Measurements from ENCODE around the gene TGFBR1.

Gene TGFBR1

DNA sequence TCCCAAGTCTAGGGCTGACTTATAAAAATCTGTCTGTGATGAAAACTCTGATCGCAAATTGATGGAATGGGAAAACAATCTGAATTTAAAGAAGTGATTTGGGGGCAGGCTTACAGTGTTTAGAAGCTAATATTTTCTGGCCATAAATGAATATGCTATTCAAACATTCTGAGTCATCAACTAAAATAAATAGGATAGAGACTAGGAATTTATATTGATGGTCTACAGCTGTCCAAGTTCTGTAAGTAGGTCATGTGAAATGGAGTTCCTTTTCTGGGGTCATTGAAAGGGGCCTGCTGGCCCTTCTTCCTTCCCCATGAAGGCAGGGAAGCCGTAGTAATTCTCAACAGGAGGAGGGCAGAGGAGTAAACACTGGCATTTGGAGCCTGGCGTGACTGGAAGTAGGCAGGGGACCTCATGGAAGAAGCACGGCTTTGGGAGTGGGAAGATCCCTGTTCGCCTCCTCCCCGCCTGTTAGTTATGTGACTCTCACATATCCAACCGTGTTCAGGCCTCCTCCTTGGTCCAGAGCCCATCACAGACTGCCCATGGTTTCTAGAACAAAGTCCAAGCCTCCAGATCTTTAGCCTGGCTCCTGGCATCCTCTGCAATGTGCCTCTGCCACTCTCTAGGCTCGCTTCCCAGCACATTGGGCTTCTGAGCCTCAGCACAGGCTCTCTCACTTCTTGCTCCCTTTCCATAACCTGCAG, 85.1 kb downstream of the TGFBR1 start:
- TF ChIP-seq EZH2 (optimal IDR thresholded peaks at IDR 0.05; ENCODE audit: low read depth, low read length): no peak
- TF ChIP-seq, protein P1, sequence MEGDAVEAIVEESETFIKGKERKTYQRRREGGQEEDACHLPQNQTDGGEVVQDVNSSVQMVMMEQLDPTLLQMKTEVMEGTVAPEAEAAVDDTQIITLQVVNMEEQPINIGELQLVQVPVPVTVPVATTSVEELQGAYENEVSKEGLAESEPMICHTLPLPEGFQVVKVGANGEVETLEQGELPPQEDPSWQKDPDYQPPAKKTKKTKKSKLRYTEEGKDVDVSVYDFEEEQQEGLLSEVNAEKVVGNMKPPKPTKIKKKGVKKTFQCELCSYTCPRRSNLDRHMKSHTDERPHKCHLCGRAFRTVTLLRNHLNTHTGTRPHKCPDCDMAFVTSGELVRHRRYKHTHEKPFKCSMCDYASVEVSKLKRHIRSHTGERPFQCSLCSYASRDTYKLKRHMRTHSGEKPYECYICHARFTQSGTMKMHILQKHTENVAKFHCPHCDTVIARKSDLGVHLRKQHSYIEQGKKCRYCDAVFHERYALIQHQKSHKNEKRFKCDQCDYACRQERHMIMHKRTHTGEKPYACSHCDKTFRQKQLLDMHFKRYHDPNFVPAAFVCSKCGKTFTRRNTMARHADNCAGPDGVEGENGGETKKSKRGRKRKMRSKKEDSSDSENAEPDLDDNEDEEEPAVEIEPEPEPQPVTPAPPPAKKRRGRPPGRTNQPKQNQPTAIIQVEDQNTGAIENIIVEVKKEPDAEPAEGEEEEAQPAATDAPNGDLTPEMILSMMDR (IDR thresholded peaks at IDR 0.05; ENCODE audit: low read length): no peak
- TF ChIP-seq EZH2phosphoT487 (IDR thresholded peaks at IDR 0.05; ENCODE audit: low read length): no peak
- no peaks in the 10 kb centered on the region for H3K27me3 ChIP-seq (replicated peaks; ENCODE audit: insufficient read depth, low read length)
- H3K4me3 ChIP-seq (ENCODE audit: low read length): no peak overlapping the region
- no peaks in the 10 kb centered on the region for H3K79me2 ChIP-seq (ENCODE audit: low read length)
- H3K36me3 ChIP-seq (replicated peaks; ENCODE audit: insufficient read depth, low read length): no peaks in the 10 kb centered on the region
- no peak for DNase-seq
- H2AFZ ChIP-seq (ENCODE audit: low read length): no peak overlapping the region
- peaks cover 20% of the 10 kb centered on the region for H3K4me1 ChIP-seq (ENCODE audit: low read length)
- peaks cover 7% of the 10 kb centered on the region; the same call in 1 of the 2 replicates for H3F3A ChIP-seq (ENCODE audit: insufficient read depth, low read length)
- H4K20me1 ChIP-seq (ENCODE audit: insufficient read depth, low read length): no peaks in the 10 kb centered on the region
- no peak overlapping the region for H3K9ac ChIP-seq (ENCODE audit: low read length)
- no peak overlapping the region for H3K27ac ChIP-seq (ENCODE audit: low read length)
- no peaks in the 10 kb centered on the region for H3K9me3 ChIP-seq (replicated peaks; ENCODE audit: insufficient read depth, low read length)
- no peaks in the 10 kb centered on the region for H3K9me2 ChIP-seq (replicated peaks; ENCODE audit: insufficient read depth, low read length)
- H3K4me2 ChIP-seq (ENCODE audit: low read depth, low read length): no peak overlapping the region

DNA sequence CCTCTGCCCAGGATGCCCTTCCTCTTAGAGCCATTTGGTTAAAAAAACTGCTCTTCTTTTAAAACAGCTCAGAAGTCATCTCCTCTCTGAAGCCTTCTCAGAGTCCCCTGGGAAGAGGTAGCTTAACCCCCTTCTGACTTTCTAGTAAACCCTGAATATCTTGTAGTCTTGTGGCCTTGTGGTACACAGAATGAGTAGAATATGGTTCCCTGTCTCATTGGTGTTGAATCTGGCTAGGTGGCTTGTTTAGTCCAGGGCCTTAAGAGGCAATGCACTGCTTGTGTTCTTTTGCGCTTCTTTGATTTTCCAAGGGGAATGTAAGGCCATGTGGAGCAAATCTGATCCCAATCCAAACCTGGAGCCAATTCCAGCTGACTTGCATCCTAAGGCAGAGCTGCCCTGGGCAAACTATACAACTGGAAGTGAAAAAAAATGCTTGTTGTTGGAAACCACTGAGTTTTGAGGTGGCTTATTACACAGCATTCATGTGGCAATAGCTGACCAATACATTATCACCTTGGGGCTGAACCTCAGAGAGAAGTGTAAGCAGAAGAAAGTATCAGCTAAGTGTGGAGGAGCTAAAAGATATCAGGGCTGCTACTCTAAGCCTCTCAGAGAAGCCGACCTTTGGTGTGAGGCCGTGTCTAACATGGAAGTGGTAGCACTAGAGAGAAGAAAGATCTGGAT, 85.8 kb downstream of the TGFBR1 start:
- no peak overlapping the region for H2AFZ ChIP-seq (ENCODE audit: low read length)
- H4K20me1 ChIP-seq (ENCODE audit: insufficient read depth, low read length): no peaks in the 10 kb centered on the region
- H3K4me2 ChIP-seq (ENCODE audit: low read depth, low read length): no peak overlapping the region
- no peaks in the 10 kb centered on the region for H3K27me3 ChIP-seq (replicated peaks; ENCODE audit: insufficient read depth, low read length)
- H3K9me3 ChIP-seq (replicated peaks; ENCODE audit: insufficient read depth, low read length): no peaks in the 10 kb centered on the region
- no peak overlapping the region for H3K27ac ChIP-seq (ENCODE audit: low read length)
- H3K9me2 ChIP-seq (replicated peaks; ENCODE audit: insufficient read depth, low read length): no peaks in the 10 kb centered on the region
- no peaks in the 10 kb centered on the region for H3K36me3 ChIP-seq (replicated peaks; ENCODE audit: insufficient read depth, low read length)
- H3K9ac ChIP-seq (ENCODE audit: low read length): no peak overlapping the region
- no peaks in the 10 kb centered on the region for H3K79me2 ChIP-seq (ENCODE audit: low read length)
- no peak for DNase-seq
- H3K4me3 ChIP-seq (ENCODE audit: low read length): no peak overlapping the region
- peaks cover 20% of the 10 kb centered on the region for H3K4me1 ChIP-seq (ENCODE audit: low read length)
- TF ChIP-seq EZH2 (optimal IDR thresholded peaks at IDR 0.05; ENCODE audit: low read depth, low read length): no peak
- no peak for TF ChIP-seq EZH2phosphoT487 (IDR thresholded peaks at IDR 0.05; ENCODE audit: low read length)
- TF ChIP-seq, protein P1 (IDR thresholded peaks at IDR 0.05; ENCODE audit: low read length): no peak
- H3F3A ChIP-seq (ENCODE audit: insufficient read depth, low read length): peaks cover 7% of the 10 kb centered on the region; the same call in 1 of the 2 replicates

DNA sequence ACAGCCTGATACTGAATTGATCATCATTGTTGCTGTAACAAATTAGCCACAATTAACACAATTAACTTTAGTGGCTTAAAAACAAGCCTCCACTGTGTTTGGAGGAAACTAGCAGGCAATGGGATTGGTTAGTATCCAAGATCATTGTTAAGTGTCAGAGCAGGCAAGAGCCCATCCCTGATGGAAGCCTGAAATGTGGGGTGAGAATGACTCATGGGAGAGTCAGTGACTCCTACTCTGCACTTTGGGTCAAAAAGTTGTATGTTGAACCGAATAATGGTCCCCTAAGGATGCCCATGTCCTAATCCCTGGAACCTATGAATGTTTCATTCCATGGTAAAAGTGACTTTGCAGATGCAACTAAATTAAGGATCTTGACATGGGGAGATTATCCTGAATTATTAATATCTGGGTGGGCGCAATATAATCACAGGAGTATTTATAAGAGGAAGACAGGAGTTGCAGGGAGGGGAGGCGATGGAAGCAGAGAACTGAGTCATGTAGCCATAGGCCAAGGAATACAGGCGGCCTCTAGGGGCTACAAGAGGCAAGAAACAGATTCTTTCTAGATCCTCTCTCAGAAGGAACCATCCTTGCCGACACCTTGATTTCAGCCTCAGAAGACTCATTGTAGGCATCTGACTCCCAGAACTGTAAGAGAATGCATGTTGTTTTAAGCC, 88.0 kb downstream of the TGFBR1 start:
- H2AFZ ChIP-seq (ENCODE audit: low read length): no peak overlapping the region
- no peaks in the 10 kb centered on the region for H3K79me2 ChIP-seq (ENCODE audit: low read length)
- DNase-seq: no peak

More for the DNA sequence above, 88.0 kb downstream of the TGFBR1 start:
- H3K4me3 ChIP-seq (ENCODE audit: low read length): no peak overlapping the region
- H3K27ac ChIP-seq (ENCODE audit: low read length): no peak overlapping the region
- H3K27me3 ChIP-seq (replicated peaks; ENCODE audit: insufficient read depth, low read length): no peaks in the 10 kb centered on the region
- no peaks in the 10 kb centered on the region for H3K9me2 ChIP-seq (replicated peaks; ENCODE audit: insufficient read depth, low read length)
- no peak overlapping the region for H3K9ac ChIP-seq (ENCODE audit: low read length)
- H3K4me1 ChIP-seq (ENCODE audit: low read length): peaks cover 4% of the 10 kb centered on the region
- TF ChIP-seq EZH2 (optimal IDR thresholded peaks at IDR 0.05; ENCODE audit: low read depth, low read length) (no peak), EZH2phosphoT487 (IDR thresholded peaks at IDR 0.05; ENCODE audit: low read length) (no peak)
- TF ChIP-seq, protein P1 (IDR thresholded peaks at IDR 0.05; ENCODE audit: low read length): no peak
- H3K9me3 ChIP-seq (replicated peaks; ENCODE audit: insufficient read depth, low read length): no peaks in the 10 kb centered on the region
- H3K4me2 ChIP-seq (ENCODE audit: low read depth, low read length): no peak overlapping the region
- no peaks in the 10 kb centered on the region for H4K20me1 ChIP-seq (ENCODE audit: insufficient read depth, low read length)
- no peaks in the 10 kb centered on the region for H3F3A ChIP-seq (ENCODE audit: insufficient read depth, low read length)
- no peaks in the 10 kb centered on the region for H3K36me3 ChIP-seq (replicated peaks; ENCODE audit: insufficient read depth, low read length)

Measured in MM.1S (cell line).